AG09319 (cell line): ENCODE measurements around the gene ZC3H12C.

Experiments used
- DNase-seq: peaks from one replicate; pipeline ENCODE4 v3.0.0-alpha.2; 2010; ENCODE audit warnings: low read depth; ENCODE audit errors: extremely low read depth
- CTCF ChIP-seq: IDR thresholded peaks from 2 replicates; pipeline ENCODE4 v1.5.1; 2011; ENCODE audit warnings: low read depth, mild to moderate bottlenecking, inconsistent platforms, low read length, moderate library complexity

Gene ZC3H12C

GRCh38 chr11:110217936-110218335, 124.7 kb downstream of the ZC3H12C start:
- no peak for TF ChIP-seq CTCF
- no peak for DNase-seq

- DNase-seq = no peak
- no peak for TF ChIP-seq CTCF
Observed at GRCh38 chr11:110219006-110219785, 126.0 kb downstream of the ZC3H12C start.
